GM10248 (cell line): ENCODE data around the gene ZGLP1.
"Not testable (repeated sequence)": the region's sequence is repeated elsewhere in the genome, so short reads cannot be mapped to it uniquely, and the experiment has no call there.

Experiments used
- CTCF ChIA-PET: fragments of 300-600 bp; sonication (Branson Sonifier 250); formaldehyde crosslinking; extraction: SDS; loops from one replicate; lab custom pipeline; 2021; ENCODE audit warnings: antibody characterized with exemption; lab: Yijun Ruan, JAX
- POLR2A ChIA-PET: fragments of 350-650 bp; sonication (Branson Sonifier 250); formaldehyde crosslinking; extraction: SDS; loops from one replicate; lab custom pipeline; 2020; ENCODE audit warnings: antibody characterized with exemption; lab: Yijun Ruan, JAX
- DNase-seq: peaks from one replicate; pipeline ENCODE4 v3.0.0; 2012; ENCODE audit errors: extremely low spot score
- CTCF ChIP-seq: IDR thresholded peaks from 2 replicates; pipeline ENCODE4 v1.5.1; 2012; ENCODE audit warnings: mild to moderate bottlenecking, low read depth; ENCODE audit errors: extremely low read depth, missing control alignments, control extremely low read depth

The ZGLP1 gene

DNA sequence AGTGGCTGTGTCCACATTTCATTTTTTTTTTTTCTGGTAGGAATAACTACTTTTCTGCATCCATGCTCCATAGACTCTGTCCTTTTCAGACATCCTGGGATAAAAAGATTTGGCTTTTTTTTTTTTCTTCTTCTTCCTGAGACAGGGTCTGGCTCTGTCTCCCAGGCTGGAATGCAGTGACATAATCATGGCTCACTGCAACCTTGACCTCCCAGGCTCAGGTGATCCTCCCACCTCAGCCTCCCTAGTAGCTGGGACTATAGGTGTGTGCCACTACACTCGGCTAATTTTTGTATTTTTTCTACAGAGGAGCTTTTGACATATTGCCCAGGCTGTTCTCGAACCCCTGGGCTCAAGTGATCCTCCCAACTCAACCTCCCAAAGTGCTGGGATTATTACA, 33.9 kb upstream of the ZGLP1 start:
- TF ChIP-seq CTCF = no peak
- ChIA-PET CTCF (interaction anchor here (1.5 to 1.7 kb wide), 2 partner anchors 45 to 72 kb away, joined by 4 to 5 read pairs; partner anchors contain the start of gene ICAM1), POLR2A (no interaction called here)
- no peak for DNase-seq

DNA sequence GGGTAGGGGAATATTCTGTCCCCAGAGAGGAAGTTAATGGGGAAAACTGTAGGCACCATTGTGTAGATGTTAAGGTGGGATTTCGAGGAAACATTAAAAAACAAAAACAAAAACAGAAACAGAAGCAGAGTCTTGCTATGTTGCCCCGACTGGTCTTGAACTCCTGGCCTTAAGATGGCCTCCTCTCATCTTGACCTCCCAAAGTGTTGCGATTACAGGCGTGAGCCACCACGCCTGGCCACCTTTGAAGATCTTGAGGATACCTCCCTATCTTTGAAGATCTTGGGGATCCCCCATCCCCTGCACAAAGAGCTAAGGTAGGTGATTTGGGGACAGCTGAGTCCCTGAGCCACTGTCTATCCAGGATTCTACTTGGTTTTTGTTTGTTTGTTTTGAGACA, 30.4 kb upstream of the ZGLP1 start:
- POLR2A ChIA-PET = no interaction called here
- no peak for DNase-seq
- TF ChIP-seq CTCF = no peak
- CTCF ChIA-PET = interaction anchor here (1.0 to 1.3 kb wide), 2 partner anchors 16 to 32 kb away, joined by 3 read pairs; no protein-coding TSS in a partner anchor

- peak; percentile 79 for DNase-seq
- ChIA-PET POLR2A (no interaction called here), CTCF (no interaction called here)
- no peak for TF ChIP-seq CTCF
Observed at GRCh38 chr19:10339380-10339960, 29.9 kb upstream of the ZGLP1 start, which contains the start of gene ICAM3. Gene ICAM3, minus strand, starts transcription at chr19:10339624. Its CDS starts 10 bp downstream, at chr19:10339614.

DNA sequence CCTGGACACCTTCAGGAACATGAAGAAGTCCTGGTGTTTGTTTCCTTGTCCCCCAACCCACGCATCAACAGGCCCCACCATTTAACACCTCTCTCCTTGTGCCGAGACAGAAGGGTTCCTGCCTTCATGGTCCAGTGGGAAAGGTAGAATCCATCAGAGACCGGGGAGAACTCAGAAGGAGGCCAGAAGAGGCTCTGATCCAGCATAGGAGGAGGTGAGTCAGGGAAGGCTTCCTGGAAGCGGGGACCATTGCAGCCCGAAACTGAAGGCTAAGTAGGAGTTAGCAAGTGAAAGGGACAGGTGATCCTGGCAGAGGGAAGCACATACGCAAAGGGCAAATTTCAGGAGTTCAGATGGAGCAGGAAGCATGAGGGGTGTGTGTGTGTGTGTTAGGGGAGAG, 29.3 kb upstream of the ZGLP1 start:
- CTCF ChIA-PET = no interaction called here
- POLR2A ChIA-PET = no interaction called here
- no peak for TF ChIP-seq CTCF
- DNase-seq = no peak

DNA sequence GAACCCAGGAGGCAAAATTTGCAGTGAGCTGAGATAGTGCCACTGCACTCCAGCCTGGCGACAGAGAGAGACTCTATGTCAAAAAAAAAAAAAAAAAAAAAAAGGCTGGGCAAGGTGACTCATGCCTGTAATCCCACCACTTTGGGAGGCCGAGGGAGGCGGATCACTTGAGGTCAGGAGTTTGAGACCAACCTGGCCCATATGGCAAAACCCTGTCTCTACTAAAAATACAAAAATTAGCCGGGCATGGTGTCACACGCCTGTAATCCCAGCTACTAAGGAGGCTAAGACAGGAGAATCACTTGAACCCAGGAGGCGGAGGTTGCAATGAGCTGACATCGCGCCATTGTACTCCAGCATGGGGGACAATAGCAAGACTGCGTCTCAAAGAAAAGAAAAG, 27.1 kb upstream of the ZGLP1 start:
- CTCF ChIA-PET = interaction anchor here (2.6 kb wide), 1 partner anchor 30 kb away, joined by 5 read pairs; no protein-coding TSS in a partner anchor
- POLR2A ChIA-PET = not testable (repeated sequence)

GRCh38 chr19:10335352-10335985, 25.9 kb upstream of the ZGLP1 start:
- no peak for DNase-seq
- ChIA-PET POLR2A (no interaction called here), CTCF (interaction anchor here (2.6 kb wide), 1 partner anchor 31 kb away, joined by 5 read pairs; no protein-coding TSS in a partner anchor)
- TF ChIP-seq CTCF = no peak

More for the DNA sequence above, 27.1 kb upstream of the ZGLP1 start:
- DNase-seq = not testable (repeated sequence)
